HG03196 (cell line): ENCODE measurements around the gene SUGCT.

Experiments used
- ATAC-seq: cut with Tn5 transposase; IDR thresholded peaks from one replicate; pipeline ENCODE4 v1.9.1; 2021; ENCODE audit not compliant: unreplicated experiment

The SUGCT gene

DNA sequence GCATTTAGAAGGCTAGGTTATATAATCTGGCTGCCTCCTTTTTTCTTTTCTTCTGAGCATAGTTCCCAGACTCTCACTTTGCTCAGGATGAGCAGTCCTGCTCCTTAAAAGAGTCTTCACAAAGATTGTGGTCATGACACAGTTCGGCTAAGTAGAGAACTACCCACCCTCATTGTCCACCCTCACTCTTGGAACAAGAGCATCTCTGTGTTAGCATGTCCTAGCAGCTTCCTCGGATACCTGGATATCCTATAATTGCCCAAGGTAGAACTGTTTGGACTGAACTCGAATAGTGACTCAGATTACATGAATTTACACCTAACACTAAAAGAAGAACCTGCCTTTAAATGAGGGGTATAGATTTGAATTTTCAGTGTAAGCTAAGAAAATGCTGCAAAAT lies 572.0 kb downstream of the SUGCT start:
- ATAC-seq = no peak

DNA sequence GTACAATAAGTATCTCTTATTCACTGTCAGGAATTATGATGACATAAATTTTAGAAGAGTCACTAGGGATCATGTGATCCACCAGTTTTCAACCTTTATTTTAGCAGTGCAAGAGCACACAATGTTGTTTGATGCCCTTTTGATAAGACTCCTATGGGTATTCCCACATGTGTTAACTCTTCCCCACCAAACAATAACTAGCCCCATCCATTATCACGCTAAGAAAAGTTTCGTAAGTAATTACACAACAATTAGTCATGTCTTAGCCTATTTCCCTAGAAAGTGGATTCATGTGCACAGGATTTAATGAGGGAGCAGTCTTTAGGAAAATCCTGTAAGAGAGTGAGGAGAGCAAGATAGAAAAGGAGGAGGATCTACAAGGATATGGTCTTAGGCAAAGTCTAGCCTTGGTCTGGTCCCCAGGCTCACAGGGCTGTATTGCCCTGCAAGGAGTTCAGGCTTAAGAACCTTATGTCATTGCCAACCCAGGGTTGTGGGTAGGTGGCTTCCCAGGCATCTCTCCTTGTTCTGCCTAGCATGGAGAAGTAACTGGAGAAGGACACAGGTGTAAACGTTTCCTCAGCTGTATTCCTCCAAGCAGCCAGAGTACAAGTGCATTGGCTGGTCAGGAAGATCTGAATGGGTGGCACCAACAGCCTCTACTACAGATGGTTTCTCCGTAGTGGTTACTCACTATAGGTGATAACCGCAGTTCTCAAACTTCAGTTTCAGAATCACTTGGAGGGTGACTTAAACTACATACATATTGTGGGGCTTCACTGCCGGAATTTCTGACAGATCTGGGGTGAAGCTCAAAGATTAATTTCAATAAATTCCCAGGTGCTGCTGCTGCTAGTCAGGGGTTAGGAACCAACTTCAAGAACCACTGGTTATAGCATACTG lies 574.5 kb downstream of the SUGCT start:
- ATAC-seq = peak; percentile 61

GRCh38 chr7:40711706-40712105 lies 576.9 kb downstream of the SUGCT start:
- ATAC-seq = no peak

DNA sequence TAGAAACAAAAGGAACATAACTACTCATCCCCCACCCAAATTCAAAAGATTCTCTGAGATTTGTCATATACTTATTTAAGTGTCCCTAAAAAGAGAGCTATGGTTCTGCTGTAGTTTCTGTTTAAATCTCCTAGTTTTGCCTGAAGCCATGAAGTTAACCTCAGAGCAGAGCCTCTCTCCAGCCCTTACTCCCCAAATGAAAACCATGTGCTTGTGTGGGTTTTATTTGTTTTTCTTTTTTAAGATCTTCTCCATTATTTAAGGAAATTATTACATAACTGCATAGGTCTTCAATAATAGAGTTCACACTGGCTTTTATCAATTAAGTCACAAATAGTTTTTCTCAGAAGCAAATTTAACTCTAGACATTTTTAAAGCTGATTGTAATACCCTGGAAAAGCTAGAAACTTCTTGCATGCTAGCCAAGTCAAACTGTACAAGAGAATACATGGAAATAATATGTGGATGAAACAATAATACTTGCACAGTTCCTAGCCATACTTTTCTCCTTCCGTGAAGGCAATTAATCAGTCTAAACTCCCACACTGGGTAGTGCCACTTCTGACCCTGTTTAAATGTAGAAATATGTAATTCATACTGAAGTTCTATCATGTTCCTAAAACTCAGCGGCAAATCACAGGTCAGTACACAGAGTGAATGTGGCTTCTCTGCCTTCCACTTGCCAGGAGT lies 579.7 kb downstream of the SUGCT start:
- ATAC-seq = no peak

- no peak for ATAC-seq
Observed at GRCh38 chr7:40715053-40715430, 580.2 kb downstream of the SUGCT start.

DNA sequence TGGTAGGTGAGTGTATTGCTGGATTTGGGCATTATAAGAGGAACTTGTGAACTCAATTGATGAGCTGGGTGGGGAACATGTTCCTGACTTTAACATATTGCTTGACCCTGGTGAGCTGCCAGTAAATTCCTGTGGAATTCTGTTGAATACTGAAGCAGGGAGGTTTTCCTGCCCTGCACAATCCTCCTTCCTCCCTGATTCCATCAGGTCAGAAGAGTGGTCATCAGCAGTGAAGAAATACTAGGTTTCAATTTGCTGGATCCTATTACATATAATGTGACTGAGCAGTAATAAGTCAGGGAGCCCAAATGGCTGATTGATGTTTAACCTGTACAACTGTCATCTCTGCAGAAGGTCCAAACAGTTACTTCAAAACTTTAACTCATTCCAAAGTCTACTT lies 581.2 kb downstream of the SUGCT start:
- no peak for ATAC-seq

- peak; percentile 69 for ATAC-seq
Observed at GRCh38 chr7:40717242-40717641, 582.4 kb downstream of the SUGCT start.

DNA sequence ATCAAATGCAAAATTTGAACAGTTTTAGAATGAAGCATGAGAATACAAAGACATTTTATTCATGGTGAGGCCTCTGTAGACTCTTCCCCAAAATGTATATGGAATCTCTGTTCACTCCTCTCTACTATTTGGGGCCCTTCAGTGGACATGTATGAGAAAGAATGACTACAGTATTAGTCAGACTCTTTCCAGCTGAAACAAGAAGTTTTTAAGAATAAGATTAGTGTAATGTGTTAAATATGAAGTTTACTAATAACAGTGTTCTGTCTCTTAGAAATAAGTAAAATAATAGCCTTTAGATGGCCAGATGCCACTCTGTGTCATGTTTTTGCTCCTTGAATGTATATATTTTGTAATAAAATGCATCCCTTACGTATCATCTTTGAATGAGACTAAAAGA lies 585.6 kb downstream of the SUGCT start:
- ATAC-seq = no peak

DNA sequence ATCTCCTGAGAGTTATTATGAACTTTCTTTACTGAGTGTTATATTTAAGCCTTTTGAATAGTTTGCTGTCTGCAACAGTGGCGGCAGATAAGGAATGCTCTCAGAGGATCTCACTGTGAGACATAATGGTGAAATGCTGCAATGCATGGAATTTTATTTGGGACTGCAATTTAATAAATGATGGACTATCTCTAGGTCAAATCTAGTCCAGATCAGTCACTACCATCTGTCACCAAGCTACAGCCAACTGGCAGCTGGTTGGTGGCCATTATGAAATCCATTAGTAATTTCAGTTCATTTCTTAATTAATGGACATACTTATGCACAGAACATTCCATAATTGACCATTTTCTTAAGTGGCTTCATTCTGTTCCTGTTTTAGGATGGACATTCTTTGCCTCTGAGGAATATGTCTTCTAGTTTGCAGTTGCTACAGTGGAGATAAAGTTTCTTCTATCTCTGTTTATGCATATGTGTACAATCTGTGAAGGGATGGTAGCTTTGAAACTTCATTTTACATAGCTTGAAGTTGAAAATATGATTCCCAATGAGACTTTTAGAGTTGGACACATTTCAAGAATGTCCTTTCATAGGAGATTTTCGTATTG lies 586.6 kb downstream of the SUGCT start:
- no peak for ATAC-seq

GRCh38 chr7:40722242-40722641 lies 587.4 kb downstream of the SUGCT start:
- no peak for ATAC-seq

GRCh38 chr7:40723829-40724228 lies 589.0 kb downstream of the SUGCT start:
- no peak for ATAC-seq

DNA sequence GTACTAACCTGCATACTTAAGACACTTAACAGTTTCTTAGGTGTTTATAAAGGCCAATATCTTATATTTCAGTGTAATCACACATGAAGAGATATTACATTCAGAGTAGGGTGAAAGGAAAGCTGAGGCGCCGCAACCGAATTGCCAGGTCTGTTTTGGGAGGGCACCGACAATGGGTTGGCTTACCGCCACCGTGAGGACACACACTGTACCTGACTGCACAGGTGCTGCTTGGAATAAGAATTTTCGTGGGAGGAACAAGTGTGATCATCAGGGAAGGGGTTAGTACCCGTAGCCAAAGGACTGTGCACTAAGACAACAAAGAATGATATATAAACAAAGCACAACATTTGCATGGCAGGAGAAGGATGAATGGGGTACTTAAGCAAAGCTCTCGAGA lies 591.8 kb downstream of the SUGCT start:
- no peak for ATAC-seq

- no peak for ATAC-seq
Observed at GRCh38 chr7:40733114-40733513, 598.3 kb downstream of the SUGCT start.

DNA sequence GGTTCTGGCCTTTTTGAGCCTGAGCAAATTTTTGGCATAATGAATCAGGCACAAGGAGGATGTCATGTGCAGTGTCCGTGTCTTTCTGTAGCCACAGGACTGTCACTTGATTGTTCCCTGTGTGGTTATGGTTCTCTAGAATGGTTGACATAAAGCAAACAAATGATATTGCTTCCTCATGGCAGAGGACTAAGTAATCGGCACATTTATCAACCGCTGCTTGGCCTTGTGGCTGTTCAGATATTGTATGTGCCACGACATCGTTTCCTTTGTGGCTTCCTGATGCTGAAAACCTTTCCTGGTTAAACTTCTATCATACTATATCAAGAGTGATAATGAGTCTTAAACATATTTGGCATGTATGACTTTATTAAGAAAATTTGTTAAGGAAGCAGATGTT lies 598.8 kb downstream of the SUGCT start:
- no peak for ATAC-seq

DNA sequence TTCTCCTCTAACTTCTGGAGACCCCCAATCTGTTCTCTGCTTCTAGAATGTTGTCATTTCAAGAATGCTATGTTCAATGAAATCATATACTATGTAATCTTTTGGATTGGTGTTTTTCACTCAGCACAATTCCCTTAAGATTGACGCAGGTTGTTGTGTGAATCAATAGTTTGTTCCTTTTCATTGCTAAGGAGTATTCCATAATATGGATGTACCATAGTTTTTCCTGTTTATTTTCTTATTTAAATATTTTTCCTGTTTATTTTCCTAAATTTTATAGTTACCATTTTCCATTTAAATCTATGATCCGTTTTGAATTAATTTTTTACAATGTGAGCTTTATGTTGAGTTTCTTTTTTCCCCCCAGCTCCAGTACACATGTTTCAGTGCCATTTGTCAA lies 604.5 kb downstream of the SUGCT start:
- no peak for ATAC-seq

- no peak for ATAC-seq
Observed at GRCh38 chr7:40742270-40742669, 607.5 kb downstream of the SUGCT start.

DNA sequence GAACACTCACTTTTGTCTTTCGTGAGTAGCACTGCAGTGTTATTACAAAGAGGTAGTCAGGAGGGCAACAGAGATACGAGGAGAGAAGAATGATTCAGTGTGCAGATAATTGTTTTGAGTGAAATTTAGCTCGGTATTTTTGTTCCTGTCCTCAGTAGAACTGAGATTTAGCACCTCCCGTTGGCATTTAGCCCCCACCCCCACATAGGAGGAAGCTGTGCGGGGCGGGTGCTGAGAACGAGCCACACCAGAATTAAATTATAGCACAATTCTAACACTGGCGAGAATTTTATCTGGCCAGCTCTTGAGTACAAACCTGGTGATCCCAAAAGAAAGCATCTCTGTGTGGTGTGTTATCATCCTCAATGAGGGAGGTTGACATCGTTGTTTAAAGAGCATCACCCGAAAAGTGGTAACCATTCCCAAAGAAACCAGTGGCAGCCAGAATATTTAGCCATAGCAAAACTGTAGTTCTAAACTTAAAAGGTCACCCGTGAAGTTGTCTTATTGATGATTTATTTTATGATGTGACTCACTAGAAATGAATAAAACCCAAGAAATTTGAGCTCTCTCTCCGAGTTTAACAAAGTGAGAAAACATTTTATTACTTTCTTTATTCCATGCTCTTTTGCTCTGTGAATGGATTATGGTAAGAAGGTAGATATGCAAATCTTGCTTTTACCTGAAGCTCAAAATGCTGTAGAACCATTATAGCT lies 612.2 kb downstream of the SUGCT start:
- ATAC-seq = no peak

GRCh38 chr7:40747856-40748255 lies 613.1 kb downstream of the SUGCT start:
- ATAC-seq = no peak

GRCh38 chr7:40749877-40750276 lies 615.1 kb downstream of the SUGCT start:
- no peak for ATAC-seq

- ATAC-seq = no peak
Observed at GRCh38 chr7:40753455-40753854, 618.6 kb downstream of the SUGCT start.

GRCh38 chr7:40755438-40755837 lies 620.6 kb downstream of the SUGCT start:
- no peak for ATAC-seq
